Fibroblast of lung (primary cell): ENCODE data around the gene KLHL12. TPM values are rescaled to one million over a fixed set of nuclear protein-coding genes. Genes with fewer than 3 reads are reported as not detected.

Experiments
- DNase-seq, 2 donors: peaks; one replicate each; pipeline versions ENCODE4 v3.0.0 to v3.0.0-alpha.2; 2010; ENCODE audit warnings: low read depth in 2 of 2
- H2AFZ ChIP-seq: 2 replicates; pipeline ENCODE4 v1.5.1; 2012; ENCODE audit warnings: low read length, control low read depth, inconsistent platforms
- H3K27ac ChIP-seq: 2 replicates; pipeline ENCODE4 v1.5.1; 2011; ENCODE audit warnings: low read length, control low read depth; ENCODE audit not compliant: insufficient read depth
- H3K27me3 ChIP-seq: 2 replicates; pipeline ENCODE4 v1.5.1; 2011; ENCODE audit warnings: mild to moderate bottlenecking, low read length; ENCODE audit not compliant: control insufficient read depth, insufficient read depth
- H3K36me3 ChIP-seq: 2 replicates; pipeline ENCODE4 v1.5.1; 2011; ENCODE audit warnings: low read length; ENCODE audit not compliant: control insufficient read depth, insufficient read depth
- H3K4me1 ChIP-seq: 2 replicates; pipeline ENCODE4 v1.5.1; 2011; ENCODE audit warnings: low read length; ENCODE audit not compliant: control insufficient read depth, insufficient read depth; ENCODE audit errors: extremely low read depth
- H3K4me2 ChIP-seq: 2 replicates; pipeline ENCODE4 v1.5.1; 2011; ENCODE audit warnings: low read length, control low read depth; ENCODE audit not compliant: insufficient read depth; ENCODE audit errors: extremely low read depth
- H3K4me3 ChIP-seq, 4 experiments: fragments of 200-600 bp in 1 of 4; sonication (generic) in 1 of 4; replicated peaks in 1 of 4; 2 replicates each; pipeline ENCODE4 v1.5.1; 2011 to 2016; ENCODE audit warnings: low read length in 4 of 4, low read depth in 3 of 4, mild to moderate bottlenecking in 3 of 4, control low read depth in 2 of 4, inconsistent platforms in 1 of 4, mixed read lengths in 1 of 4; ENCODE audit not compliant: insufficient read depth in 1 of 4; ENCODE audit errors: control extremely low read depth in 1 of 4
- H3K79me2 ChIP-seq: 2 replicates; pipeline ENCODE4 v1.5.1; 2012; ENCODE audit warnings: mild to moderate bottlenecking, low read length, inconsistent platforms; ENCODE audit not compliant: control insufficient read depth, insufficient read depth
- H3K9ac ChIP-seq: 2 replicates; pipeline ENCODE4 v1.5.1; 2011; ENCODE audit warnings: mild to moderate bottlenecking, low read length, control low read depth; ENCODE audit not compliant: insufficient read depth
- H3K9me3 ChIP-seq: 2 replicates; pipeline ENCODE4 v1.5.1; 2012; ENCODE audit warnings: low read depth, low read length; ENCODE audit not compliant: control insufficient read depth, insufficient read depth
- H4K20me1 ChIP-seq: 2 replicates; pipeline ENCODE4 v1.5.1; 2011; ENCODE audit warnings: low read length; ENCODE audit not compliant: control insufficient read depth, insufficient read depth; ENCODE audit errors: extremely low read depth
- CTCF ChIP-seq, 2 donors: IDR thresholded peaks in 1 of 2; conservative IDR thresholded peaks in 1 of 2; 1 replicate in 1 of 2; 2 replicates in 1 of 2; pipeline ENCODE4 v1.5.1; 2011 to 2012; ENCODE audit warnings: low read length in 2 of 2, control low read depth in 1 of 2, inconsistent platforms in 1 of 2, low read depth in 1 of 2, mild to moderate bottlenecking in 1 of 2
- EZH2 ChIP-seq: IDR thresholded peaks from 2 replicates; pipeline ENCODE4 v1.5.1; 2012; ENCODE audit warnings: low read length, control low read depth, mild to moderate bottlenecking; ENCODE audit errors: missing control alignments
- polyA plus RNA-seq, 2 donors: library from polyadenylated mRNA; depleted of rRNA in 1 of 2; stranded (reverse) in 1 of 2; unstranded in 1 of 2; fragments of >200 nt; gene quantifications; 2 replicates each; pipeline ENCODE4 v1.2.1, GENCODE V29; 2011 to 2012; ENCODE audit warnings: missing spikeins in 1 of 2
- total RNA-seq: library from RNA; depleted of rRNA; stranded (reverse); fragments of >200 nt; gene quantifications from 2 replicates; pipeline ENCODE4 v1.2.1, GENCODE V29; 2014

The KLHL12 gene
- total and polyA plus RNA-seq, 2 donors (not counting 1 experiment from before 2014, with no cell fraction given) = 46.3 to 55.5 TPM

GRCh38 chr1:202972046-202972445, 45.0 kb upstream of the KLHL12 start:
- Histone ChIP-seq H3K9me3 (no peaks in the 10 kb centered on the region), H3K36me3 (no peaks in the 10 kb centered on the region), H3K27ac (no peak overlapping the region), H4K20me1 (no peaks in the 10 kb centered on the region), H2AFZ (no peak overlapping the region), H3K4me3 (no peak overlapping the region), H3K79me2 (no peaks in the 10 kb centered on the region), H3K9ac (no peak overlapping the region), H3K4me1 (peaks cover 5% of the 10 kb centered on the region), H3K27me3 (peaks cover 16% of the 10 kb centered on the region), H3K4me2 (no peak overlapping the region)
- TF ChIP-seq CTCF (conservative IDR thresholded peaks at IDR 0.05 in 1 of 2, IDR thresholded peaks at IDR 0.05 in 1 of 2; ENCODE audit: low read depth in 1 of 2, low read length in 2 of 2) (no peak), EZH2 (no peak)
- DNase-seq = no peak

GRCh38 chr1:202968895-202969295, 41.9 kb upstream of the KLHL12 start:
- peak; percentile 56 to 57 for DNase-seq
- peaks cover 9% of the 10 kb centered on the region for H3K4me1 ChIP-seq
- no peak overlapping the region for H2AFZ ChIP-seq
- H3K36me3 ChIP-seq = no peaks in the 10 kb centered on the region
- H3K9me3 ChIP-seq = no peaks in the 10 kb centered on the region
- peaks cover 2% of the 10 kb centered on the region for H3K79me2 ChIP-seq
- no peak overlapping the region for H3K4me3 ChIP-seq
- H3K27ac ChIP-seq = no peak overlapping the region
- H3K9ac ChIP-seq = no peak overlapping the region
- no peaks in the 10 kb centered on the region for H4K20me1 ChIP-seq
- TF ChIP-seq CTCF (conservative IDR thresholded peaks at IDR 0.05 in 1 of 2, IDR thresholded peaks at IDR 0.05 in 1 of 2; ENCODE audit: low read depth in 1 of 2, low read length in 2 of 2) = peak; percentile 79 to 80
- TF ChIP-seq EZH2 = no peak
- no peak overlapping the region for H3K4me2 ChIP-seq
- no peaks in the 10 kb centered on the region for H3K27me3 ChIP-seq

- H2AFZ ChIP-seq = peak overlapping the region; percentile 92
Measured at GRCh38 chr1:202968351-202968750, 41.3 kb upstream of the KLHL12 start.

More at GRCh38 chr1:202968351-202968750, 41.3 kb upstream of the KLHL12 start:
- Histone ChIP-seq H3K27ac (no peak overlapping the region), H3K4me3 (peak overlapping the region in 1 of 4 experiments; percentile 99), H3K4me2 (no peak overlapping the region), H3K4me1 (peaks cover 9% of the 10 kb centered on the region), H3K79me2 (peaks cover 2% of the 10 kb centered on the region), H4K20me1 (no peaks in the 10 kb centered on the region), H3K36me3 (peaks cover 3% of the 10 kb centered on the region), H3K27me3 (no peaks in the 10 kb centered on the region), H3K9me3 (no peaks in the 10 kb centered on the region), H3K9ac (no peak overlapping the region)
- TF ChIP-seq CTCF (conservative IDR thresholded peaks at IDR 0.05 in 1 of 2, IDR thresholded peaks at IDR 0.05 in 1 of 2; ENCODE audit: low read depth in 1 of 2, low read length in 2 of 2) (no peak), EZH2 (no peak)
- DNase-seq = no peak
